Measurements from ENCODE around the gene MRPL11.

Gene MRPL11

GRCh38 chr11:66459138-66459778, 20.6 kb upstream of the MRPL11 start:
- H3K4me1 ChIP-seq (ENCODE audit: low read length): peaks cover 32% of the 10 kb centered on the region
- H3K4me3 ChIP-seq (ENCODE audit: low read length): peak overlapping the region; percentile 34
- H3K9ac ChIP-seq (ENCODE audit: low read length): no peak overlapping the region
- H3K27ac ChIP-seq (ENCODE audit: low read length): peak overlapping the region; percentile 44
- H3K79me2 ChIP-seq (ENCODE audit: low read length): no peaks in the 10 kb centered on the region
- H2AFZ ChIP-seq (ENCODE audit: low read depth, low read length): no peak overlapping the region
- H3K36me3 ChIP-seq (replicated peaks; ENCODE audit: low read depth, low read length): no peaks in the 10 kb centered on the region
- no peaks in the 10 kb centered on the region for H4K20me1 ChIP-seq (ENCODE audit: insufficient read depth, low read length)
- no peaks in the 10 kb centered on the region for H3K9me3 ChIP-seq (ENCODE audit: insufficient read depth, low read length)
- H3K27me3 ChIP-seq (ENCODE audit: low read depth, low read length): peaks cover 16% of the 10 kb centered on the region
- TF ChIP-seq CTCF (IDR thresholded peaks at IDR 0.05; ENCODE audit: low read depth, low read length): no peak
- no peak for TF ChIP-seq EZH2phosphoT487 (IDR thresholded peaks at IDR 0.05; ENCODE audit: low read depth)
- peak overlapping the region; percentile 72 for H3K4me2 ChIP-seq (ENCODE audit: low read length)

GRCh38 chr11:66457826-66458225, 19.2 kb upstream of the MRPL11 start:
- Histone ChIP-seq H3K27ac (ENCODE audit: low read length) (no peak overlapping the region; the same call in 1 of the 2 replicates), H3K27me3 (ENCODE audit: low read depth, low read length) (peaks cover 18% of the 10 kb centered on the region), H3K36me3 (replicated peaks; ENCODE audit: low read depth, low read length) (no peaks in the 10 kb centered on the region), H3K4me1 (ENCODE audit: low read length) (peaks cover 32% of the 10 kb centered on the region), H2AFZ (ENCODE audit: low read depth, low read length) (peak overlapping the region; percentile 12; the same call in 1 of the 2 replicates), H3K79me2 (ENCODE audit: low read length) (no peaks in the 10 kb centered on the region), H3K4me2 (ENCODE audit: low read length) (peak overlapping the region; percentile 72), H4K20me1 (ENCODE audit: insufficient read depth, low read length) (no peaks in the 10 kb centered on the region), H3K9me3 (ENCODE audit: insufficient read depth, low read length) (no peaks in the 10 kb centered on the region), H3K9ac (ENCODE audit: low read length) (peak overlapping the region; percentile 46; the same call in 1 of the 2 replicates), H3K4me3 (ENCODE audit: low read length) (peak overlapping the region; percentile 30)
- no peak for TF ChIP-seq EZH2phosphoT487 (IDR thresholded peaks at IDR 0.05; ENCODE audit: low read depth)
- TF ChIP-seq CTCF (IDR thresholded peaks at IDR 0.05; ENCODE audit: low read depth, low read length): no peak

- H3K27ac ChIP-seq (ENCODE audit: low read length): no peak overlapping the region
- TF ChIP-seq EZH2phosphoT487 (IDR thresholded peaks at IDR 0.05; ENCODE audit: low read depth) (no peak), CTCF (IDR thresholded peaks at IDR 0.05; ENCODE audit: low read depth, low read length) (no peak)
Observed at GRCh38 chr11:66454828-66455227, 16.2 kb upstream of the MRPL11 start.

GRCh38 chr11:66454247-66454646, 15.6 kb upstream of the MRPL11 start:
- no peaks in the 10 kb centered on the region for H3K36me3 ChIP-seq (replicated peaks; ENCODE audit: low read depth, low read length)
- no peaks in the 10 kb centered on the region for H3K79me2 ChIP-seq (ENCODE audit: low read length)
- no peaks in the 10 kb centered on the region for H3K9me3 ChIP-seq (ENCODE audit: insufficient read depth, low read length)
- TF ChIP-seq EZH2phosphoT487 (IDR thresholded peaks at IDR 0.05; ENCODE audit: low read depth) (no peak), CTCF (IDR thresholded peaks at IDR 0.05; ENCODE audit: low read depth, low read length) (no peak)
- H3K4me1 ChIP-seq (ENCODE audit: low read length): peaks cover 26% of the 10 kb centered on the region
- no peaks in the 10 kb centered on the region for H4K20me1 ChIP-seq (ENCODE audit: insufficient read depth, low read length)
- H3K27me3 ChIP-seq (ENCODE audit: low read depth, low read length): peaks cover 22% of the 10 kb centered on the region
- H3K4me2 ChIP-seq (ENCODE audit: low read length): no peak overlapping the region
- H2AFZ ChIP-seq (ENCODE audit: low read depth, low read length): no peak overlapping the region
- H3K27ac ChIP-seq (ENCODE audit: low read length): no peak overlapping the region
- no peak overlapping the region for H3K4me3 ChIP-seq (ENCODE audit: low read length)
- H3K9ac ChIP-seq (ENCODE audit: low read length): no peak overlapping the region

More at GRCh38 chr11:66454828-66455227, 16.2 kb upstream of the MRPL11 start:
- peaks cover 32% of the 10 kb centered on the region for H3K4me1 ChIP-seq (ENCODE audit: low read length)
- peaks cover 22% of the 10 kb centered on the region for H3K27me3 ChIP-seq (ENCODE audit: low read depth, low read length)
- H3K36me3 ChIP-seq (replicated peaks; ENCODE audit: low read depth, low read length): no peaks in the 10 kb centered on the region
- no peak overlapping the region for H3K4me2 ChIP-seq (ENCODE audit: low read length)
- H3K9ac ChIP-seq (ENCODE audit: low read length): no peak overlapping the region
- H2AFZ ChIP-seq (ENCODE audit: low read depth, low read length): no peak overlapping the region
- H3K79me2 ChIP-seq (ENCODE audit: low read length): no peaks in the 10 kb centered on the region
- no peaks in the 10 kb centered on the region for H3K9me3 ChIP-seq (ENCODE audit: insufficient read depth, low read length)
- no peak overlapping the region for H3K4me3 ChIP-seq (ENCODE audit: low read length)
- H4K20me1 ChIP-seq (ENCODE audit: insufficient read depth, low read length): no peaks in the 10 kb centered on the region
